ENCODE results near the gene PCNP.

- TF ChIP-seq CTCF (IDR thresholded peaks at IDR 0.05) (no peak), POLR2AphosphoS5 (IDR thresholded peaks at IDR 0.05) (no peak), POLR2A (IDR thresholded peaks at IDR 0.05) (no peak)
Measured at GRCh38 chr3:101633186-101633585, 59.2 kb downstream of the PCNP start.

Measured in gastroesophageal sphincter (tissue), 3 donors.